Measurements from ENCODE around the gene MAST4. TPM values are rescaled to one million over a fixed set of nuclear protein-coding genes. Genes with fewer than 3 reads are reported as not detected.

The MAST4 gene
- total RNA-seq, 1 donor = 12.7 TPM

GRCh38 chr5:66671305-66671704, 75.1 kb downstream of the MAST4 start:
- Histone ChIP-seq H3K4me2 (ENCODE audit: insufficient read depth, low read length) (no peak overlapping the region), H3K9me3 (ENCODE audit: low read depth, low read length) (no peaks in the 10 kb centered on the region), H3K4me3 (ENCODE audit: insufficient read depth, low read length) (no peak overlapping the region), H3K36me3 (ENCODE audit: insufficient read depth, low read length) (no peaks in the 10 kb centered on the region), H2AFZ (ENCODE audit: low read length) (no peak overlapping the region), H4K20me1 (ENCODE audit: insufficient read depth, low read length) (no peaks in the 10 kb centered on the region), H3K27me3 (ENCODE audit: insufficient read depth, low read length) (peaks cover 2% of the 10 kb centered on the region), H3K27ac (ENCODE audit: low read depth, low read length) (no peak overlapping the region), H3K79me2 (ENCODE audit: insufficient read depth, low read length) (no peaks in the 10 kb centered on the region), H3K4me1 (ENCODE audit: insufficient read depth, low read length) (no peaks in the 10 kb centered on the region)
- no peak for TF ChIP-seq CTCF (IDR thresholded peaks at IDR 0.05; ENCODE audit: extremely low read depth, low read depth, low read length)
- no peak for DNase-seq (ENCODE audit: insufficient read length, low spot score, missing footprints)

DNA sequence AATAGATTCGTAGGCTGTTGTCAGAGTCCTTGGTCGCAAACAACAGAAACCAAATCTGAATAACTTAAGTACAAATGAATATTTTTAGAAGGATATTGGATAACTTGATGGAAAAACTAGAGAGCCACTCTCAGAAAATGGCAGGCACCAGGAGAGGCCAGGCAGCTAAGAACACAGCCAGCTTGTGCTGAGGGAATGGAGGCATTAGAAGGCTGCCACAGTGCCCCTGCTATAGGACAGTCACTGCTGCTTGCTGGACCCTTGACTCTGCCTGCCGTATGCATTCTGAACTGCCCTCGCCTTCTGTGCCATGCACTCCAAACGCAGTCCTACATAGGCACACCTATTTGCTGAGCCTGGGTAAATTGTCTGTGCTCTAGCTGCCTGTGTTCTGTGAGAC, 78.6 kb downstream of the MAST4 start:
- no peak overlapping the region for H3K4me2 ChIP-seq (ENCODE audit: insufficient read depth, low read length)
- no peak for DNase-seq (ENCODE audit: insufficient read length, low spot score, missing footprints)
- no peaks in the 10 kb centered on the region for H3K36me3 ChIP-seq (ENCODE audit: insufficient read depth, low read length)
- no peak for TF ChIP-seq CTCF (IDR thresholded peaks at IDR 0.05; ENCODE audit: extremely low read depth, low read depth, low read length)
- H3K79me2 ChIP-seq (ENCODE audit: insufficient read depth, low read length) = no peaks in the 10 kb centered on the region
- H4K20me1 ChIP-seq (ENCODE audit: insufficient read depth, low read length) = no peaks in the 10 kb centered on the region
- peaks cover 7% of the 10 kb centered on the region for H3K27me3 ChIP-seq (ENCODE audit: insufficient read depth, low read length)
- H3K4me3 ChIP-seq (ENCODE audit: insufficient read depth, low read length) = no peak overlapping the region
- no peaks in the 10 kb centered on the region for H3K9me3 ChIP-seq (ENCODE audit: low read depth, low read length)
- no peaks in the 10 kb centered on the region for H3K4me1 ChIP-seq (ENCODE audit: insufficient read depth, low read length)
- no peak overlapping the region for H2AFZ ChIP-seq (ENCODE audit: low read length)
- no peak overlapping the region for H3K27ac ChIP-seq (ENCODE audit: low read depth, low read length)

DNA sequence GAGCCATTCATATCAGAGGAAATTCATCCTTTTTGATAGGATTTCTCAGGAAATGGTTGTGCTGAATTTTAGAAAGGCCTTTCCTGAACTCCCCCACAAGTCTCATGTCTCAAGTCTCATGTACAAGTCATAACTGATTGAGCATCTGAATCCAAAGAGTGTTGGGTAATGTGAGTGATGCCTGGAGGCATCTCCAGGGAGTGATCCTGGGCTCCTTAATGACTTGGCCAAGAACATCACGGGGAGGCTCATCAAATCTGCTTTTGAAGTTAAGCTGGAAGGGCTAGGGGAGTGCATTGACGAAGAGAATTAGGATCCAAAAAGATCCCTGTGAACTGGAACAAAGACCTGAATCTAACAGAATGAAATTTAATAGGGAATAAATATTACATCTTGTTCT, 79.2 kb downstream of the MAST4 start:
- H3K9me3 ChIP-seq (ENCODE audit: low read depth, low read length) = no peaks in the 10 kb centered on the region
- no peak overlapping the region for H3K4me3 ChIP-seq (ENCODE audit: insufficient read depth, low read length)

GRCh38 chr5:66680221-66680620, 84.0 kb downstream of the MAST4 start:
- Histone ChIP-seq H2AFZ (ENCODE audit: low read length) (no peak overlapping the region), H3K9me3 (ENCODE audit: low read depth, low read length) (no peaks in the 10 kb centered on the region)

More for the DNA sequence above, 79.2 kb downstream of the MAST4 start:
- H3K4me2 ChIP-seq (ENCODE audit: insufficient read depth, low read length) = no peak overlapping the region
- H2AFZ ChIP-seq (ENCODE audit: low read length) = no peak overlapping the region
- H3K27me3 ChIP-seq (ENCODE audit: insufficient read depth, low read length) = peaks cover 7% of the 10 kb centered on the region
- DNase-seq (ENCODE audit: insufficient read length, low spot score, missing footprints) = no peak
- no peak overlapping the region for H3K27ac ChIP-seq (ENCODE audit: low read depth, low read length)
- no peak for TF ChIP-seq CTCF (IDR thresholded peaks at IDR 0.05; ENCODE audit: extremely low read depth, low read depth, low read length)
- H4K20me1 ChIP-seq (ENCODE audit: insufficient read depth, low read length) = no peaks in the 10 kb centered on the region
- H3K36me3 ChIP-seq (ENCODE audit: insufficient read depth, low read length) = no peaks in the 10 kb centered on the region
- no peaks in the 10 kb centered on the region for H3K79me2 ChIP-seq (ENCODE audit: insufficient read depth, low read length)
- no peaks in the 10 kb centered on the region for H3K4me1 ChIP-seq (ENCODE audit: insufficient read depth, low read length)

More at GRCh38 chr5:66680221-66680620, 84.0 kb downstream of the MAST4 start:
- Histone ChIP-seq H3K36me3 (ENCODE audit: insufficient read depth, low read length) (no peaks in the 10 kb centered on the region), H3K4me2 (ENCODE audit: insufficient read depth, low read length) (no peak overlapping the region), H4K20me1 (ENCODE audit: insufficient read depth, low read length) (no peaks in the 10 kb centered on the region), H3K4me3 (ENCODE audit: insufficient read depth, low read length) (no peak overlapping the region), H3K4me1 (ENCODE audit: insufficient read depth, low read length) (no peaks in the 10 kb centered on the region), H3K79me2 (ENCODE audit: insufficient read depth, low read length) (no peaks in the 10 kb centered on the region), H3K27ac (ENCODE audit: low read depth, low read length) (no peak overlapping the region), H3K27me3 (ENCODE audit: insufficient read depth, low read length) (peaks cover 7% of the 10 kb centered on the region)
- no peak for TF ChIP-seq CTCF (IDR thresholded peaks at IDR 0.05; ENCODE audit: extremely low read depth, low read depth, low read length)
- no peak for DNase-seq (ENCODE audit: insufficient read length, low spot score, missing footprints)
